Endothelial cell of umbilical vein (primary cell): ENCODE measurements around the gene USP8. TPM values are rescaled to one million over a fixed set of nuclear protein-coding genes. Genes with fewer than 3 reads are reported as not detected.

Experiments used
- BruUV-seq: library from RNA; stranded (reverse); fragments of 400-500 nt; replicated peaks from 2 replicates; lab custom pipeline; 2021; lab: Mats Ljungman, UMichigan
- CTCF ChIA-PET: fragments of 300-600, 350-600 bp; sonication (Branson Sonifier 250); formaldehyde crosslinking; loops from one replicate; lab custom pipeline; 2021; ENCODE audit warnings: antibody characterized with exemption, inconsistent platforms; lab: Charles Lee
- POLR2A ChIA-PET: fragments of 300-600, 350-600 bp; sonication (Branson Sonifier 250); formaldehyde crosslinking; loops from one replicate; lab custom pipeline; 2021; ENCODE audit warnings: antibody characterized with exemption, inconsistent platforms; lab: Charles Lee
- DNase-seq: peaks from one replicate; pipeline ENCODE4 v3.0.0-alpha.2; 2011; ENCODE audit warnings: low read depth, low spot score
- FAIRE-seq: peaks from 2 replicates; lab custom pipeline; 2011; peaks lifted over from hg19 to GRCh38; lab: Jason Lieb, UNC
- H2AFZ ChIP-seq: 2 replicates; pipeline ENCODE4 v1.6.0; 2012; ENCODE audit warnings: low read depth, low read length, control low read depth, inconsistent platforms
- H3K27ac ChIP-seq: 2 replicates; pipeline ENCODE4 v1.5.1; 2011; ENCODE audit warnings: low read depth, mild to moderate bottlenecking, control low read depth, low read length, moderate library complexity; ENCODE audit not compliant: insufficient read depth
- H3K27me3 ChIP-seq, 2 experiments: 2 replicates each; pipeline versions ENCODE4 v1.6.0 to v1.6.1; 2011; ENCODE audit warnings: low read length in 2 of 2, mixed read lengths in 1 of 2; ENCODE audit not compliant: control insufficient read depth in 2 of 2, insufficient read depth in 2 of 2
- H3K36me3 ChIP-seq, 2 experiments: 2 replicates in 1 of 2; 3 replicates in 1 of 2; pipeline ENCODE4 v1.5.1; 2011; ENCODE audit warnings: low read length in 2 of 2, mild to moderate bottlenecking in 1 of 2, moderate library complexity in 1 of 2; ENCODE audit not compliant: control insufficient read depth in 2 of 2, insufficient read depth in 2 of 2; ENCODE audit errors: extremely low read depth in 1 of 2
- H3K4me1 ChIP-seq: 3 replicates; pipeline ENCODE4 v1.5.1; 2011; ENCODE audit warnings: mild to moderate bottlenecking, low read length; ENCODE audit not compliant: control insufficient read depth, insufficient read depth; ENCODE audit errors: extremely low read depth
- H3K4me2 ChIP-seq: 2 replicates; pipeline ENCODE4 v1.6.1; 2011; ENCODE audit warnings: low read length, control low read depth, mixed read lengths; ENCODE audit not compliant: insufficient read depth
- H3K4me3 ChIP-seq, 3 experiments: fragments of 200-600 bp in 1 of 3; sonication (generic), shearing (Covaris generic) in 1 of 3; replicated peaks in 1 of 3; 2 replicates each; pipeline ENCODE4 v1.5.1; 2011 to 2016; ENCODE audit warnings: control low read depth in 3 of 3, low read length in 3 of 3, mild to moderate bottlenecking in 2 of 3, inconsistent platforms in 1 of 3, low read depth in 1 of 3, moderate library complexity in 1 of 3; ENCODE audit not compliant: insufficient read depth in 1 of 3
- H3K79me2 ChIP-seq: 2 replicates; pipeline ENCODE4 v1.6.0; 2012; ENCODE audit warnings: low read length, inconsistent platforms; ENCODE audit not compliant: control insufficient read depth, insufficient read depth
- H3K9ac ChIP-seq: replicated peaks from 2 replicates; pipeline ENCODE3; 2011; ENCODE audit warnings: low read length, control low read depth; ENCODE audit not compliant: insufficient read depth; ENCODE audit errors: extremely low read depth
- H3K9me1 ChIP-seq: replicated peaks from 3 replicates; pipeline ENCODE4 v1.6.0; 2011; ENCODE audit warnings: mild to moderate bottlenecking, low read length; ENCODE audit not compliant: control insufficient read depth, insufficient read depth; ENCODE audit errors: extremely low read depth
- H3K9me3 ChIP-seq: replicated peaks from 2 replicates; pipeline ENCODE4 v1.5.1; 2012; ENCODE audit warnings: low read length, inconsistent platforms; ENCODE audit not compliant: control insufficient read depth, insufficient read depth
- H4K20me1 ChIP-seq: replicated peaks from 2 replicates; pipeline ENCODE3; 2011; ENCODE audit warnings: mild to moderate bottlenecking, low read length; ENCODE audit not compliant: control insufficient read depth, insufficient read depth; ENCODE audit errors: extremely low read depth
- EZH2 ChIP-seq: IDR thresholded peaks from 2 replicates; pipeline ENCODE4 v1.6.1; 2012; ENCODE audit warnings: borderline replicate concordance, low read depth, mild to moderate bottlenecking, moderate library complexity, low read length, inconsistent platforms; ENCODE audit not compliant: severe bottlenecking
- FOS ChIP-seq: IDR thresholded peaks from 2 replicates; pipeline ENCODE4 v1.6.1; 2011; ENCODE audit warnings: mild to moderate bottlenecking, low read length, moderate library complexity, borderline replicate concordance; ENCODE audit not compliant: insufficient read depth
- GATA2 ChIP-seq: IDR thresholded peaks from 2 replicates; pipeline ENCODE4 v1.7.0; 2011; ENCODE audit warnings: low read depth, mild to moderate bottlenecking, moderate library complexity, mixed read lengths, low read length; ENCODE audit not compliant: insufficient read length, insufficient read depth
- JUN ChIP-seq: IDR thresholded peaks from 2 replicates; pipeline ENCODE4 v1.6.1; 2011; ENCODE audit warnings: borderline replicate concordance, low read depth; ENCODE audit not compliant: insufficient read length, insufficient read depth
- MAX ChIP-seq: IDR thresholded peaks from 2 replicates; pipeline ENCODE4 v1.6.1; 2011; ENCODE audit not compliant: insufficient read depth, insufficient read length
- MYC ChIP-seq: IDR thresholded peaks from one replicate; pipeline ENCODE4 v1.6.1; 2011; ENCODE audit warnings: mild to moderate bottlenecking, low read depth, low read length
- POLR2A ChIP-seq: IDR thresholded peaks from 2 replicates; pipeline ENCODE4 v1.6.1; 2012; ENCODE audit warnings: low read depth, mild to moderate bottlenecking, control low read depth, low read length
- POLR2AphosphoS5 ChIP-seq: IDR thresholded peaks from 2 replicates; pipeline ENCODE4 v1.6.1; 2012; ENCODE audit warnings: low read depth, mild to moderate bottlenecking, control low read depth, low read length, moderate library complexity; ENCODE audit not compliant: insufficient read depth
- dilution Hi-C: fragments of 300-500 bp; cut with MboI; formaldehyde crosslinking; loops from one replicate; pipeline ENCODE4 v1.15.0; 2019; ENCODE audit warnings: low sequenced_read_pairs; ENCODE audit not compliant: extremely low pct_ligation_motif_present
- intact Hi-C: fragments of 100-400 bp; cut with micrococcal nuclease; formaldehyde crosslinking; loops from one replicate; pipeline ENCODE4 v1.10.0; 2022
- polyA plus RNA-seq, 4 experiments: library from polyadenylated mRNA; depleted of rRNA in 3 of 4; stranded (reverse) in 3 of 4; unstranded in 1 of 4; fragments of >200 nt; gene quantifications; 2 replicates each; pipeline versions ENCODE4 v1.2.1 to v1.2.3, GENCODE V29; 2011 to 2012; ENCODE audit warnings: missing spikeins in 1 of 4
- total RNA-seq: library from RNA; stranded (reverse); gene quantifications from 2 replicates; pipeline ENCODE4 v1.2.3, GENCODE V29; 2021
- TF ChIP-seq, protein P1 (sequence below), 2 donors: IDR thresholded peaks; 1 replicate in 1 of 2; 2 replicates in 1 of 2; pipeline ENCODE4 v1.5.1; 2011; ENCODE audit warnings: low read length in 2 of 2, mild to moderate bottlenecking in 2 of 2, moderate library complexity in 2 of 2, control low read depth in 1 of 2, inconsistent platforms in 1 of 2, low read depth in 1 of 2; ENCODE audit not compliant: insufficient read depth in 1 of 2; ENCODE audit errors: extremely low read depth in 1 of 2

Gene USP8
- total and polyA plus RNA-seq, 2 donors (not counting 3 experiments of a cell fraction or from before 2014, with no cell fraction given) = 19.0 to 44.8 TPM

DNA sequence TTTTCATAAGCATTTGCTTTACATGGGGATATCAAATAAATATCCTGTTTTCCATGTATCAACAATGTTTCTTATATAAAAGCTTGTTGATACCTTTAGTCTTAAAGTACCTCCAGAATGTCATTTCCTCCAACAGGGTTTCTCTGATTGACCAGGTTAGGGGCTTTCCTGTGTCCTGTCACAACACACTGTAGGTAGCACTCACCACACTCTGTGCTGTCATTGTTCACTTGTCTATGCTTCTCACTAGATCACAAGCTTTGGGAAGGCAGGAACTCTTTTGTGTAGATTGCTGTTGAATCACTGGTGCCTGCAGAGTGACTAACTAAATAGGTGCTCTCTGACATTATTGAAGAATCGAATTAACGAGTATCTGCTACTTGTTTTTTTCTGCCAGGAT is 72.5 kb downstream of the USP8 start:
- Histone ChIP-seq H2AFZ (no peak overlapping the region), H3K9ac (no peak overlapping the region), H3K27ac (no peak overlapping the region), H3K9me1 (no peaks in the 10 kb centered on the region), H3K36me3 (peaks cover 15 to 22% of the 10 kb centered on the region in 2 experiments), H3K4me1 (no peaks in the 10 kb centered on the region), H3K27me3 (no peaks in the 10 kb centered on the region), H3K4me3 (no peak overlapping the region), H3K4me2 (no peak overlapping the region), H3K79me2 (no peaks in the 10 kb centered on the region), H4K20me1 (no peaks in the 10 kb centered on the region), H3K9me3 (no peaks in the 10 kb centered on the region)
- DNase-seq = no peak
- dilution Hi-C loops (no loop called here), intact Hi-C loops (loop anchor here (10.0 kb wide), 1 partner anchor 388 kb away; no protein-coding TSS in a partner anchor)
- no TSS peak for BruUV-seq
- ChIA-PET POLR2A (no interaction called here), CTCF (interaction anchor here (1.9 kb wide), 1 partner anchor 9 kb away, joined by 7 read pairs; no protein-coding TSS in a partner anchor)
- TF ChIP-seq, protein P1, sequence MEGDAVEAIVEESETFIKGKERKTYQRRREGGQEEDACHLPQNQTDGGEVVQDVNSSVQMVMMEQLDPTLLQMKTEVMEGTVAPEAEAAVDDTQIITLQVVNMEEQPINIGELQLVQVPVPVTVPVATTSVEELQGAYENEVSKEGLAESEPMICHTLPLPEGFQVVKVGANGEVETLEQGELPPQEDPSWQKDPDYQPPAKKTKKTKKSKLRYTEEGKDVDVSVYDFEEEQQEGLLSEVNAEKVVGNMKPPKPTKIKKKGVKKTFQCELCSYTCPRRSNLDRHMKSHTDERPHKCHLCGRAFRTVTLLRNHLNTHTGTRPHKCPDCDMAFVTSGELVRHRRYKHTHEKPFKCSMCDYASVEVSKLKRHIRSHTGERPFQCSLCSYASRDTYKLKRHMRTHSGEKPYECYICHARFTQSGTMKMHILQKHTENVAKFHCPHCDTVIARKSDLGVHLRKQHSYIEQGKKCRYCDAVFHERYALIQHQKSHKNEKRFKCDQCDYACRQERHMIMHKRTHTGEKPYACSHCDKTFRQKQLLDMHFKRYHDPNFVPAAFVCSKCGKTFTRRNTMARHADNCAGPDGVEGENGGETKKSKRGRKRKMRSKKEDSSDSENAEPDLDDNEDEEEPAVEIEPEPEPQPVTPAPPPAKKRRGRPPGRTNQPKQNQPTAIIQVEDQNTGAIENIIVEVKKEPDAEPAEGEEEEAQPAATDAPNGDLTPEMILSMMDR (IDR thresholded peaks at IDR 0.05; ENCODE audit: extremely low read depth in 1 of 2, insufficient read depth in 1 of 2, low read depth in 1 of 2, low read length in 2 of 2) = no peak
- TF ChIP-seq POLR2AphosphoS5 = no peak
- TF ChIP-seq JUN = no peak
- no peak for TF ChIP-seq POLR2A
- TF ChIP-seq MYC = no peak
- no peak for TF ChIP-seq MAX
- no peak for TF ChIP-seq EZH2
- TF ChIP-seq FOS = no peak
- no peak for TF ChIP-seq GATA2
- no peak for FAIRE-seq
